Measurements from ENCODE around the gene SLC35G2.

DNA sequence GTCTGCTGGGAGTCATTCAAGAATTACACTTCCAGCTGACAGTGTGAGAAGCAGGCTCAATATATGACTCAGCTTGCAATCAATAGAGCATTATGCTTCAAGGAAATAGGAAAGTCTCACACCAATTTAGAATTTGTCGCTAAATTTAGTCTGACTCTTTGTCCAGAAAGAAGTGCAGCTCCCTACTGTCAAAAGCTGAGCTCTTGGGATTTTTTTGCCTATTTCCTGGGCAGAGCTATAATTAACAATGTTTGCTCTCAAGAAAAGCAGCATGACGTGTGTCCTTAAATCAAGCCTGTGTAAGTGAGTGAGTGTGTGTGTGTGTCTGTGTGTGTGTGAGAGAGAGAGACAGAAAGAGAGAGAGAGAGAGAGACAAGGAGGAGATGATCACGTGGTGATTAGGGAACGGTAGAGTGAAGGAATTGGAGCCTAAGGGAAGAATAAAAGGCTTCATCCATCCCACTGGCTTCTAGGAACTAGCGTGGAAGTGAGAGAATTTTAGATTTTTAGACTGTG lies 16.4 kb upstream of the SLC35G2 start:
- TF ChIP-seq YY1 (IDR thresholded peaks at IDR 0.05; ENCODE audit: insufficient read depth, insufficient read length): no peak
- TF ChIP-seq ZNF274 (IDR thresholded peaks at IDR 0.05; ENCODE audit: low read depth, low read length): no peak

Measured in NT2/D1 (cell line).